GM23338 (cell line): ENCODE results near the gene CCDC102A. TPM values are rescaled to one million over a fixed set of nuclear protein-coding genes. Genes with fewer than 3 reads are reported as not detected.

Experiments used
- ATAC-seq: fragments of 200-7000 bp; cut with Tn5 transposase; 3 replicates; pipeline ENCODE4 v1.9.1; 2020
- DNase-seq: peaks from one replicate; pipeline ENCODE4 v3.0.0-alpha.2; 2015; ENCODE audit warnings: low spot score
- H2AFZ ChIP-seq: fragments of 200-600 bp; sonication (generic); 2 replicates; pipeline ENCODE4 v1.8.0; 2016; ENCODE audit warnings: antibody characterized with exemption, mild to moderate bottlenecking, moderate library complexity
- H3F3A ChIP-seq: fragments of 200-600 bp; sonication (generic); replicated peaks from 2 replicates; pipeline ENCODE4 v1.8.0; 2017; ENCODE audit warnings: antibody characterized with exemption, mixed run types, low read depth
- H3K27ac ChIP-seq: fragments of 200-600 bp; sonication (generic); 2 replicates; pipeline ENCODE4 v1.6.1; 2016; ENCODE audit warnings: low read depth
- H3K27me3 ChIP-seq: fragments of 200-600 bp; sonication (generic); 2 replicates; pipeline ENCODE4 v1.8.0; 2016; ENCODE audit warnings: mild to moderate bottlenecking, mixed run types, moderate library complexity; ENCODE audit not compliant: insufficient read depth
- H3K36me3 ChIP-seq: fragments of 200-600 bp; sonication (generic); 2 replicates; pipeline ENCODE4 v1.8.0; 2016; ENCODE audit warnings: mild to moderate bottlenecking; ENCODE audit not compliant: insufficient read depth
- H3K4me1 ChIP-seq: fragments of 200-600 bp; sonication (generic); 2 replicates; pipeline ENCODE4 v1.8.0; 2016; ENCODE audit warnings: mild to moderate bottlenecking, moderate library complexity; ENCODE audit not compliant: insufficient read depth
- H3K4me2 ChIP-seq: fragments of 200-600 bp; sonication (generic); 2 replicates; pipeline ENCODE4 v1.7.1; 2017; ENCODE audit warnings: mixed run types
- H3K4me3 ChIP-seq: fragments of 200-600 bp; sonication (generic); 2 replicates; pipeline ENCODE4 v1.6.1; 2016; ENCODE audit warnings: mixed run types
- H3K79me2 ChIP-seq: fragments of 200-600 bp; sonication (generic); replicated peaks from 2 replicates; pipeline ENCODE4 v1.8.0; 2017; ENCODE audit warnings: mild to moderate bottlenecking; ENCODE audit not compliant: insufficient read depth
- H3K9me2 ChIP-seq: fragments of 200-600 bp; sonication (generic); 2 replicates; pipeline ENCODE4 v1.8.0; 2017; ENCODE audit not compliant: insufficient read depth
- H4K20me1 ChIP-seq: fragments of 200-600 bp; sonication (generic); replicated peaks from 2 replicates; pipeline ENCODE4 v1.8.0; 2017; ENCODE audit warnings: mild to moderate bottlenecking; ENCODE audit not compliant: insufficient read depth
- H3K27ac Mint-ChIP-seq: 2 replicates; pipeline ENCODE4 v1.8.0; 2020; ENCODE audit warnings: inconsistent platforms, mild to moderate bottlenecking, moderate library complexity, mixed read lengths
- H3K27me3 Mint-ChIP-seq: 3 replicates; pipeline ENCODE4 v1.8.0; 2022; ENCODE audit warnings: low read depth, mild to moderate bottlenecking, moderate library complexity, mixed read lengths, inconsistent platforms; ENCODE audit not compliant: insufficient read depth, poor library complexity
- H3K36me3 Mint-ChIP-seq: 3 replicates; pipeline ENCODE4 v1.8.0; 2021; ENCODE audit warnings: low read depth, mild to moderate bottlenecking, inconsistent platforms, moderate library complexity, mixed read lengths
- H3K4me1 Mint-ChIP-seq: 3 replicates; pipeline ENCODE4 v1.8.0; 2020; ENCODE audit warnings: mild to moderate bottlenecking, inconsistent platforms, mixed read lengths
- H3K4me3 Mint-ChIP-seq: 3 replicates; pipeline ENCODE4 v1.8.0; 2021; ENCODE audit warnings: moderate library complexity, mild to moderate bottlenecking, inconsistent platforms, mixed read lengths
- H3K9me3 Mint-ChIP-seq: 3 replicates; pipeline ENCODE4 v1.8.0; 2020; ENCODE audit warnings: moderate library complexity, mild to moderate bottlenecking, inconsistent platforms, mixed read lengths
- CREB1 ChIP-seq: fragments of 250-450 bp; sonication (Bioruptor Pico); IDR thresholded peaks from 2 replicates; pipeline ENCODE4 v1.5.0; 2020; ENCODE audit warnings: low read depth, mild to moderate bottlenecking, moderate library complexity
- EZH2 ChIP-seq: fragments of 200-600 bp; sonication (generic); IDR thresholded peaks from one replicate; pipeline ENCODE4 v1.8.0; 2017; ENCODE audit warnings: antibody characterized with exemption, mild to moderate bottlenecking, low read depth; ENCODE audit not compliant: unreplicated experiment
- POLR2AphosphoS5 ChIP-seq: IDR thresholded peaks from 2 replicates; pipeline ENCODE4 v1.6.1; 2016; ENCODE audit warnings: antibody characterized with exemption, low read depth
- ZNF114 ChIP-seq: fragments of 250-450 bp; sonication (Bioruptor Pico); IDR thresholded peaks from 2 replicates; pipeline ENCODE4 v1.5.0; 2020; ENCODE audit warnings: mild to moderate bottlenecking, moderate library complexity
- polyA plus RNA-seq: library from polyadenylated mRNA; unstranded; fragments of >200 nt; fragmentation: Nextera tagmentation; extraction: Ambion mirVana; gene quantifications from 2 replicates; pipeline ENCODE4 v1.2.1, GENCODE V29; 2016
- total RNA-seq: library from RNA; depleted of rRNA; stranded (reverse); fragments of >200 nt; shearing (Covaris generic); gene quantifications from 2 replicates; pipeline ENCODE4 v1.2.3, GENCODE V29; 2014
- TF ChIP-seq, protein P1 (sequence below): IDR thresholded peaks from 2 replicates; pipeline ENCODE4 v1.6.1; 2016; ENCODE audit warnings: antibody characterized with exemption

Gene CCDC102A
- total and polyA plus RNA-seq, 2 experiments from 2014 or later, result 2.0 to 5.2 TPM

DNA sequence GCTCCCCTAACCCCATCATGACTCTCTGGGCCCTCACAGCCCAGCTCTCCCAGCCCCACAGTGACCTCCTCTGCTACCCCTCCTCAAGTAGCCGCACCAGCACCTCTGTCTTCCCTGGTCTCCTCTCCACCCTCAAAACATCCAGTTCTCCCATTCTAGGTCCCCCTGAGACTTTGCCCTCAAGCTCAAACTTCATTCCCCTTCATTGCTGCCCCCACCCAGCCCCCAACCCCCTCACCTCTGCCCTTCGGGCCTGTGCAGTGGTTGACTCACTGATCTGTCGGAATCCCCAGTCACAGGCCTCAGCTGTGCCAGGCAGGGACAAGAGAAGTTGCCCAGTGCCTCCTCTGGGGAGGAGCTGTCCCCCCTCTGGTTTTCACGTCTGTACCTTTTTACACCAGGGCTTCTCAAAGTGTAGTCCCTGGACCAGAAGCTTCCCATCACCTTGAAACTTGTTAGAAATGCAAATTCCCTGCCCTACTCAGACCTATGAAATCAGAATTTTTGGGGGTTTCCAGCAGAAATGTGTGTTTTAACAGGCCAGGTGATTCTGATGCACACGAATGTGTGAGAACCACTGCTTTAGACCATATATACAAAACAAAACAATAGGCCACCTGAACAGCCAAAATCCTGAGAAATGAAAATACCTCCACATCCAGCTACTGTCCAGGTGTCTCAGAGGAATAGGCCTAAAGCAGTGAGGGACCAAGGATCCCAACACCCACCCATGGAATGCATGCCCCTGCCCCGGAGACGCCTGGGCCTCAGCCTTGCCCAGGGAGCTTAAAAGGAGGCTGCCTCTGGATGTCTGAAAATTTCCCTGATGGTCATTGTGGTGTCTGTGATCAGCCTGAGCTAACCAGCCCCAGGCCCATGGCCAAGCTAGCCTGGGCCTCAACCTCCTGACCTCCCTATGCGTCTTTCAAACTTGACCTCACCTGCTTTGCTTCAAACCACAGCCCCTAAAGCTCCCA is 49.2 kb downstream of the CCDC102A start:
- H3F3A ChIP-seq, result no peaks in the 10 kb centered on the region
- H3K9me2 ChIP-seq, result no peaks in the 10 kb centered on the region
- H2AFZ ChIP-seq, result peak overlapping the region; percentile 99
- Mint-ChIP-seq H3K4me3 (peak overlapping the region; percentile 65), H3K27me3 (peaks cover 15% of the 10 kb centered on the region), H3K27ac (peak overlapping the region; percentile 69; the same call in 1 of the 2 replicates), H3K36me3 (no peaks in the 10 kb centered on the region; the same call in 2 of the 3 replicates), H3K9me3 (peaks cover 14% of the 10 kb centered on the region; the same call in 2 of the 3 replicates), H3K4me1 (peaks cover 22% of the 10 kb centered on the region)
- no peak overlapping the region for H3K27ac ChIP-seq
- DNase-seq (no peak), ATAC-seq (peak; percentile 10)
- H3K4me3 ChIP-seq, result peak overlapping the region; percentile 84
- H4K20me1 ChIP-seq, result no peaks in the 10 kb centered on the region
- peaks cover 14% of the 10 kb centered on the region; the same call in 1 of the 2 replicates for H3K4me1 ChIP-seq
- no peaks in the 10 kb centered on the region for H3K36me3 ChIP-seq
- no peak for TF ChIP-seq CREB1 (CRISPR knock-in tag)
- H3K4me2 ChIP-seq, result peak overlapping the region; percentile 86
- peaks cover 10% of the 10 kb centered on the region; the same call in 1 of the 2 replicates for H3K27me3 ChIP-seq
- no peaks in the 10 kb centered on the region for H3K79me2 ChIP-seq

DNA sequence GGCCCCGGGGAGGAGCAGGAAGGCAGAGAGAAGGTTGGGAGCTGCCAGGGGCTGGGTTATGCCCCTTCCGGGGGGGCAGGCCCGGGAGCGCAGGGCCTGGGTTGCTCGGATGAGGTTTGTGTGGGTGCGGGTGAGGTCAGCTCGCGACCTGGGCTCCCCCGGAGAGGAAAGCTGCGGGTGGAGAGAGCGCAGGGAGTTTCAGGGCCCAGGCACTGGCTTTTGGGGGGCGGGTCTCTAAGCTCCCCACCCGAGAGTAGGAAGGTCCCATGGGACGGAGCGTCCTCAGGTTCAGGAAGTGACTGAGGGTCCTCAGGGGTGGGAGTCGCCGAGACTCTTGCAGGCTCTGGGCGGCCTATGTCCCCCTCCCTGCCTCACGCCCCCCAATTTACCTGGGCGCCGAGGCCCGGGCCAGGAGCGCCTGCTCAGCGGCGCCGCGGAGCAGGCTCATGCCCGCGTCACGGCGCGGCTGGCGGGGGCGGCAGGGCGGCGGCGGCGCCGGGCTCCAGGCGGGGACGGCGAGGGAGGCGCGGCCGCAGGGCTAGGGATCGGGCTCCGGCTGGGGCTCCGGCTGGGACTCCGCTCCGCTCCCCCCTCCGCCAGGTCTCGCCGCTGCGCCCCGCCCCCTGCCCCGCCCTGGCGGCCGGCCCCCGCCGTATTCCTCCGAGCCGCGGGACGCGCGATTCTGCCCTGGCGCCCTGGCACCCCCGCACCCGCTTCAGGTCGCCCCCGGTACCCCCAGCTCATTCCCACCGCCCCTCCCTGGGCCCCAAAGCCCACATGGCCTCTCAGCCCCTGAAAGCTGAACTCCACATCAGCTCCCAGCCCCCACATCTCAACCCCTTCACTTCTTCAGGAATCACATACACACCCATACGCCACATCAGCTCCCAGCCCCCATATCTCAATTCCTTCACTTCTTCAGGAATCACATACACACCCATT is 50.2 kb downstream of the CCDC102A start, which contains the start of gene DOK4:
Gene DOK4 (minus strand): TSS at position 578 of the 942 bp plus-strand sequence. CDS start 6,986 bp downstream, outside the sequence.
- Mint-ChIP-seq H3K27ac (peak within 1 kb of the TSS; percentile 69; the same call in 1 of the 2 replicates), H3K4me1 (peaks cover 25% of the 10 kb centered on the region)
- no peak within 1 kb of the TSS for H3K27ac ChIP-seq

DNA sequence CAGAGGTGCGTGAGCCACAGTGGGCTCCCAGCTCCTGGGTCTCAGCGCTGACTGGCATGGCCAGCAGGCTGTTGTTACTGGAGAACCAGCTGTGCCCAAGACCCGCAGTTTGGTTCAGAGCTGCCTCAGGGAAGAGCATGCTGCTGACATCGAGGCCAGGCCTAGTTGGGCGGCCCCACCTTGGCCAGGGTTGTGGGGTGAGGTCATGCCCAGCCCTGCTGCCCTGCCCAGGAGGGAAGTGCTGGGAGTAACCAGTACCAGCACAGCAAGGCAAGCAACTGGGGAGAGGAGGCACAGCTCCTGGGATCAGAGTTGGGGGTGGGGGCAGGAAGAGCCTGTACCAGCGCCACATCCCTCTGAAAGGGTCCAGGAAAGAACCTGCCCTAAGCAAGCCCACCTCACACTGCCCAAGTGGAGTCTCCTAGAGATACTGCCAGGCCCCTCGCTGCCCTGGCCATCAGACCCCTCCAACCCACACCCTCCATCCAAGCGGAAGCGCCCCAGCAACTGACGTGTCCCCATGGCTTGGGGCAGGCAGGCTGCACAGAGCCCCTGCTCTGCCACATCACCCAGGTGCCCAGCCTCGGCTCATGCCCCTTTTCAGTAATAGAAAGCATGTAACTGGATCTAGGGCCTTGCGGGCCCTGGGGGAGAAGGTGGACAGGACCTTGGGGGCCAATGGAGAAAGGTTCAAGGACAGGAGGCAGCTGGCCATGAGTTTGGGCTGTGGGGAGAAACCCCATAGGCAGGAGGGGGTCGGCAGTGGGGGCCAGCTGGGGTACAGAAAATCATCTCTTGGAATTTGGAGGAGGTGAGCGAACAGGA is 51.1 kb downstream of the CCDC102A start:
- peaks cover 14% of the 10 kb centered on the region; the same call in 2 of the 3 replicates for H3K9me3 Mint-ChIP-seq
- H3K36me3 ChIP-seq, result no peaks in the 10 kb centered on the region
- H4K20me1 ChIP-seq, result no peaks in the 10 kb centered on the region
- peak overlapping the region; percentile 72 for H2AFZ ChIP-seq
- peaks cover 10% of the 10 kb centered on the region; the same call in 1 of the 2 replicates for H3K27me3 ChIP-seq
- H3K79me2 ChIP-seq, result no peaks in the 10 kb centered on the region
- peaks cover 19% of the 10 kb centered on the region for H3K27me3 Mint-ChIP-seq
- H3F3A ChIP-seq, result no peaks in the 10 kb centered on the region
- H3K9me2 ChIP-seq, result no peaks in the 10 kb centered on the region
- H3K36me3 Mint-ChIP-seq, result no peaks in the 10 kb centered on the region; the same call in 2 of the 3 replicates
- peaks cover 18% of the 10 kb centered on the region for H3K4me1 ChIP-seq
- peak overlapping the region; percentile 84 for H3K4me3 ChIP-seq
- DNase-seq, result no peak
- H3K27ac Mint-ChIP-seq, result no peak overlapping the region
- H3K27ac ChIP-seq, result no peak overlapping the region
- H3K4me1 Mint-ChIP-seq, result peaks cover 30% of the 10 kb centered on the region
- no peak; the same call in 2 of the 3 replicates for ATAC-seq
- peak overlapping the region; percentile 90 for H3K4me2 ChIP-seq
- H3K4me3 Mint-ChIP-seq, result peak overlapping the region; percentile 84
- TF ChIP-seq ZNF114 (CRISPR knock-in tag) (no peak), POLR2AphosphoS5 (no peak)
- TF ChIP-seq, protein P1, sequence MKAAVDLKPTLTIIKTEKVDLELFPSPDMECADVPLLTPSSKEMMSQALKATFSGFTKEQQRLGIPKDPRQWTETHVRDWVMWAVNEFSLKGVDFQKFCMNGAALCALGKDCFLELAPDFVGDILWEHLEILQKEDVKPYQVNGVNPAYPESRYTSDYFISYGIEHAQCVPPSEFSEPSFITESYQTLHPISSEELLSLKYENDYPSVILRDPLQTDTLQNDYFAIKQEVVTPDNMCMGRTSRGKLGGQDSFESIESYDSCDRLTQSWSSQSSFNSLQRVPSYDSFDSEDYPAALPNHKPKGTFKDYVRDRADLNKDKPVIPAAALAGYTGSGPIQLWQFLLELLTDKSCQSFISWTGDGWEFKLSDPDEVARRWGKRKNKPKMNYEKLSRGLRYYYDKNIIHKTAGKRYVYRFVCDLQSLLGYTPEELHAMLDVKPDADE, result no peak

More for the DNA sequence above, 50.2 kb downstream of the CCDC102A start, which contains the start of gene DOK4:
- Mint-ChIP-seq H3K4me3 (peak within 1 kb of the TSS; percentile 84), H3K27me3 (peaks cover 18% of the 10 kb centered on the region), H3K36me3 (no peaks in the 10 kb centered on the region; the same call in 2 of the 3 replicates), H3K9me3 (peaks cover 14% of the 10 kb centered on the region; the same call in 2 of the 3 replicates)
- ATAC-seq (peak; percentile 91), DNase-seq (peak; percentile 89)
- H3K4me1 ChIP-seq, result peaks cover 14% of the 10 kb centered on the region; the same call in 1 of the 2 replicates
- H3K79me2 ChIP-seq, result no peaks in the 10 kb centered on the region
- peaks cover 10% of the 10 kb centered on the region; the same call in 1 of the 2 replicates for H3K27me3 ChIP-seq
- H4K20me1 ChIP-seq, result no peaks in the 10 kb centered on the region
- no peak for TF ChIP-seq CREB1 (CRISPR knock-in tag)
- TF ChIP-seq EZH2, result no peak
- no peaks in the 10 kb centered on the region for H3F3A ChIP-seq
- H3K36me3 ChIP-seq, result no peaks in the 10 kb centered on the region
- H3K9me2 ChIP-seq, result no peaks in the 10 kb centered on the region
- H3K4me3 ChIP-seq, result peak within 1 kb of the TSS; percentile 84
- H3K4me2 ChIP-seq, result peak within 1 kb of the TSS; percentile 90
- H2AFZ ChIP-seq, result peak within 1 kb of the TSS; percentile 99
